Thyroid gland (tissue), 4 donors: ENCODE measurements around the gene PMP22.

Experiments used
- POLR2A ChIP-seq, 2 donors: fragments of 450-650 bp; IDR thresholded peaks; one replicate each; pipeline ENCODE4 v1.6.1; 2017; ENCODE audit warnings: antibody characterized with exemption in 2 of 2, mild to moderate bottlenecking in 2 of 2, moderate library complexity in 1 of 2
- TF ChIP-seq, protein P1 (sequence below), 6 experiments: fragments of 200-600 bp in 3 of 6; fragments of 450-650 bp in 3 of 6; sonication (generic) in 3 of 6; IDR thresholded peaks; one replicate each; pipeline ENCODE4 v1.5.1; 2016 to 2019; ENCODE audit warnings: antibody characterized with exemption in 6 of 6, mild to moderate bottlenecking in 2 of 6, inconsistent platforms in 1 of 6, moderate library complexity in 1 of 6

DNA sequence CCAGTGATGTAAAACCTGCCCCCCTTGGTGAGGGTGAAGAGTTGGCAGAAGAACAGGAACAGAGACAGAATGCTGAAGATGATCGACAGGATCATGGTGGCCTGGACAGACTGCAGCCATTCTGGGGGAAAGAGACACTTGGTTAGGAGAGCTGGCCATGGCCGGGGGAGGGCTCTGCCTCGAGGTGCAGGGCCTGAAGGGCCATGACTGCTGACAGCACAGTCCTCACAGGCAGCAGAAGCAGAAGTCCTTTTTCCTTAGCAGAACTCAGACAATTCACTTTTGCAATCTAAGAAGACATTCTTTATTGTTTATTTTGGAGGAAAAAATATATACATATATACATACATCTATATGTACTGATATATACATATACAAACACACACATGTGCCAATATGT lies 25.6 kb downstream of the PMP22 start:
- TF ChIP-seq, protein P1, sequence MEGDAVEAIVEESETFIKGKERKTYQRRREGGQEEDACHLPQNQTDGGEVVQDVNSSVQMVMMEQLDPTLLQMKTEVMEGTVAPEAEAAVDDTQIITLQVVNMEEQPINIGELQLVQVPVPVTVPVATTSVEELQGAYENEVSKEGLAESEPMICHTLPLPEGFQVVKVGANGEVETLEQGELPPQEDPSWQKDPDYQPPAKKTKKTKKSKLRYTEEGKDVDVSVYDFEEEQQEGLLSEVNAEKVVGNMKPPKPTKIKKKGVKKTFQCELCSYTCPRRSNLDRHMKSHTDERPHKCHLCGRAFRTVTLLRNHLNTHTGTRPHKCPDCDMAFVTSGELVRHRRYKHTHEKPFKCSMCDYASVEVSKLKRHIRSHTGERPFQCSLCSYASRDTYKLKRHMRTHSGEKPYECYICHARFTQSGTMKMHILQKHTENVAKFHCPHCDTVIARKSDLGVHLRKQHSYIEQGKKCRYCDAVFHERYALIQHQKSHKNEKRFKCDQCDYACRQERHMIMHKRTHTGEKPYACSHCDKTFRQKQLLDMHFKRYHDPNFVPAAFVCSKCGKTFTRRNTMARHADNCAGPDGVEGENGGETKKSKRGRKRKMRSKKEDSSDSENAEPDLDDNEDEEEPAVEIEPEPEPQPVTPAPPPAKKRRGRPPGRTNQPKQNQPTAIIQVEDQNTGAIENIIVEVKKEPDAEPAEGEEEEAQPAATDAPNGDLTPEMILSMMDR (IDR thresholded peaks at IDR 0.05), result no peak
- no peak for TF ChIP-seq POLR2A (IDR thresholded peaks at IDR 0.05)
